ENCODE results near the gene TTLL3.
"Not testable (repeated sequence)": the region's sequence is repeated elsewhere in the genome, so short reads cannot be mapped to it uniquely, and the experiment has no call there.

Gene TTLL3

DNA sequence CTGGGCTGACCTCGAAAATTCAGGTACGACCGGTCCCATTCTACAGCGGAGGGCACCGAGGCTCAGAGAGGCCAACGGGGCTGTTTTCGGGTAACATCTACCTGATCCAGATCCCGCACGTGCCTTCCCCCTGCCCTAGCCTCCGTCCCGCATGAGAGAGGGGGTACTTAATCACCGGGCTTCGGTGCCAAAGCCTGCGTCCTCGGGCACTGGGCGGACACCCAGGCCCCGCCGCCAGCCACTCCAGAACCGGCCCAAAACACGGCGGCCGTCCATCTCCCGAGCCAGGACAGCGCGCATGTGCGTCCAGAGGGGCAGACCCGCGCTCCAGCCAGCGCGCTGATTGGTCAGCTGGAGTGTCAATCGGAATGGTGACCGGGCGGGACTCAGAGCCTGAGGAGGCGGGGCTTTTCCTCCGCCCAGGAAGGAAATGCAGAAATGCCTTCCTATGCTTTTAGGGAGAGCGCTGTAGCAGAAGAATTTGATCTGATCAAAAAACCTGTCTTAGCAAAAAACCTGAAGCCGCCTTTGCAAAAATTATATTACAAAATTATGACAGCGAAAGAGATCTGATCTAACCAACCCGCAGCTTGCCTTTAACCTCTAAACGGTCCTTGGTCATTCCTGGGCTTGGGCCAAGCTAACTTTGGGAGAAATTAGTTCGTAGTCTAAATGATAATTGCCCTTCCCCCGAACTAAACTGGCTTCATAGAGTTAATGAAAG lies 33.8 kb downstream of the TTLL3 start, which contains the start of gene RPUSD3:
Gene RPUSD3, minus strand, starts transcription at position 294 of the 724 bp plus-strand sequence. Its CDS starts 18 bp downstream, at position 276.
- peak; percentile 85 for DNase-seq

DNA sequence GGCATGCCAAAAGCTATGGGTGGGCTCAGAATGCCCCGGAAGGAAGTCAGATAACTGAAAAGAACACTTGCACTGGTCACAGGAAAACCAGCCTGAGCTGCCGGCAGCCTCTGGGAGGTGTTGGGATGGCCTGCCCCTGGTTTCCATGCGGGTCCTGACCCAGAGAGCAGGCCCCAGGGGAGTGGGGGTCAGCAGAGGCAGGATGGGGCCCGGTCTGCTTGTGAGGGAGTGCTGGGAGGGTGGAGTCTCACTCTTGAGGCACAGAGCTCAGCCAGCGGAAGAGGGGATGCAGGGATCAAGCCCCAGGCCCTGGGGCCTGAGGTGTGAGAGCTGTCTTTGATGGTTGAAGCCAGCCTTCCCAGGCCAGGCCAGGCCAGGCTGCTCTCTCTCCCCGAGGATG lies 36.2 kb downstream of the TTLL3 start:
- DNase-seq: no peak

DNA sequence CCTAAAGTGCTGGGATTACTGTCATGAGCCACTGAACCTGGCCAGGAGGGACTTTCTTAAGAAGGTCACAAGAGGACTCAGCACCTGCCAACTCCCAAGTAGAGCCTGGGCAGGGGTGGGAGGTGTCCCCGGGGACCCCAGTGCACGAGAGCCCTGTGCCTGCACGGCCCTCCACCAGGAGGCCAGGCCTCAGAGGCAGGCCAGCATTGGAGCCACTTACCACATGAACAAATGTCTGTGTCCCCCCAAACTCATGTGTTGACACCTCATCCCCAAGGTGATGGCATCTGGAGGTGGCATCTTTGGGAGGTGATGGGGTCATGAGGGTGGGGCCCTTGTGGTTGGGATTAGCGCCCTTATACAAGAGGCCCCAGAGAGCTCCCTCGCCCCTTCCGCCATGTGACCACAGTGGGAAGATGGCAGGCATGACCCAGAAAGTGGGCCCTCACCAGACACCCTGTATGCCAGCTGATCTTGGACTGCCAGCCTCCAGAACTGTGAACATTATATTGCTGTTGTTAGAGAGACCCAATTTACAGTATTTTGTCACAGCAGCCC lies 36.9 kb downstream of the TTLL3 start:
- no peak for DNase-seq

DNA sequence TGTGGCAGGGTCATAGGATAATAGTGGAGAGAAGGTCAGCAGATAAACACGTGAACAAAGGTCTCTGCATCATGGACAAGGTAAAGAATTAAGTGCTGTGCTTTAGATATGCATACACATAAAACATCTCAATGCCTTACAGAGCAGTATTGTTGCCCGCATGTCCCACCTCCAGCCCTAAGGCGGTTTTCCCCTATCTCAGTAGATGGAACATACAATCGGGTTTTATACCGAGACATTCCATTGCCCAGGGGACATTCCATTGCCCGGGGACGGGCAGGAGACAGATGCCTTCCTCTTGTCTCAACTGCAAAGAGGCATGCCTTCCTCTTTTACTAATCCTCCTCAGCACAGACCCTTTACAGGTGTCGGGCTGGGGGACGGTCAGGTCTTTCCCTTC lies 37.8 kb downstream of the TTLL3 start:
- not testable (repeated sequence) for DNase-seq

DNA sequence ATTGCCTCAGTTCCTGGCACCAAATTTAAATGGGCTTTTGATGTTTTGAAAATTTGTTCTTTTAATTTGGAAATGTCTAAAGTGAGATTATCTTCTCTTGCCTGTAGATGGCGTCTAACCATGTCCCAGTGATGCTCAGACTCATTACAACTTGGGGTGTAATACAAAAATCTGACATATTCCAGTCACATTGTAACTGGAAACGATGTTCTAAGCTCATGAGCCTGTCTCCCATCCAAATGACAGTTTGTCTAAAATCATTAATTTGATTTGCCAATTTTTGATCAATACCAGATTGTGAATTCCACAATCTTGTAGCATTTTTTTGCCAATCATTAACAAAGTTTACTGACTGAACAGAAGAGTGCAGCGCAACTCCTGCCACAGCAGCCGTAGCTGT lies 38.8 kb downstream of the TTLL3 start:
- DNase-seq: not testable (repeated sequence)

DNA sequence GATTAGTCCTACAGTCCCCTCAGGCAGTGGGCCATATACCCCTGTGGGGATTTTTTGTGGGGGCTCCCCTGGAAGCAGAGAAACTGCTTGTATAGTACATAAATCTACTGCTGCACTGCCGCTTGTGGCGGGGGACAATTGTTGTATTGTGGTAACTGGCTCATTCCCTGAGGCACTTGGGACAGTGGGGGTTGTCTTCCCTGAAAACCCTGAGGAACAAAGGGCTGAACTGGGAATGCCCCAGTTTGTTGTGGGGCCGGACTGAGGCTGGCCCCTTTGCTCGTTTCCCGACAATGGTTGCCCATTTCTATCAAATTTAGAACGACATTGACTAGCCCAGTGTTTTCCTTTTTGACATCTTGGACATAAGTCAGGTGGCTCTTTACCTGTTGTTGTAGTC lies 41.3 kb downstream of the TTLL3 start:
- not testable (repeated sequence) for DNase-seq

DNA sequence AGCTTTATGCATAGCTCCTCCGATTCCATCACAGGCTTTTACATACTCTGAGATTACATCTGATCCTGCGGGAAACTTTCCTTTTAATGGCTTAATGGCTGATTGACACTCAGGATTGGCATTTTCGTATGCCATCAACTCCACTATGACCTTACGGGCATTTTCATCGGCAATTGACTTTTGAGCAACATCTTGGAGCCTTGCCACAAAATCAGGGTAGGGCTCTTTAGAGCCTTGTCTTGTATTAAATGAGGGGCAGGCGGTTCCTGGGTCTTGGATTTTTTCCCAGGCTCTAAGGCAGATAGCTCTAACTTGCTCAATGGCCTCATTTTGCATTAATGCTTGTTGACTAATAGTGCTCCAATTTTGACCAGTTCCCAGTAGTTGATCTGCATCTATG lies 41.9 kb downstream of the TTLL3 start:
- DNase-seq: not testable (repeated sequence)

DNA sequence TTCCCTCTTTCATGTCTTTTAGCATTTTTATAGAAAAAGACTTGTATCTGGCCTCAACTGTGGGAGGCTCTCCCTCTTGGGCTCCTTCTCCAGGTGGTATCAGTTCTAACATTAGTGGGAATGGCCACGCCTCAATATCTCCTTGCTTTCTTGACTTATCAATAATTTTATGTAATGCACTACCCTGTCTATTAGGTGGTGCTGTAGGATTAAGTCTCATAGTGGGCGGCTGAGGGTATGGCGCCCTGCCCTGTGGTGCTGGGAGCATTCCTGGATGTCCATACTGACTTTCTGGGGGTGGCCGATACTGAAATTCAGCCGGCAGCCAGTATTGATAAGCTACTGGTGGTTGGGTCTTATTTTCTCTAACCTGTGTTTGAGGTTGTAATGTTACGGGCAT lies 42.5 kb downstream of the TTLL3 start:
- no peak for DNase-seq

DNA sequence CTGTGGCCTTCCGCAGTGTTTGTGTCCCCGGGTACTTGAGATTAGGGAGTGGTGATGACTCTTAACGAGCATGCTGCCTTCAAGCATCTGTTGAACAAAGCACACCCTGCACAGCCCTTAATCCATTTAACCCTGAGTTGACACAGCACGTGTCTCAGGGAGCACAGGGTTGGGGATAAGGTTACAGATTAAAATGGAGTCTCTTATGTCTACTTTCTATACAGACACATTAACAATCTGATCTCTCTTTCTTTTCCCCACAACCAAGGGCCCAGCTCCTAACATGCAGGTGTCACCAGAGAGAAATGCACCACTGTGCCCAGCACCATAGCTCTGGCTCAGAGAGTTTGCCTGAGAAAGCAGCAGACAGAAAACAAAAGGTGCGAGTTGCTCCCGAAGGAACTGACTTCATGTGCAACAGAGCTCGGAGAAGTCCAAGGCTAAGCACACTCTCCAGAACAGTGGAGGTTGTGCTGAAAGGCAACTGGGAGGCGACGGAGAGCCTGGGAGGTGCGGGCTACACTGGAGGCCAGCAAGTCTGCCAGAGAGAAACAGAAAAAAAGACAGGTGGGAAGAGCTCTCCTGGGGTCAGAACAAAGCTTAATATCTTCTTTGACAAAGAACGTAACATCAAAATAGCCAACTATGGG lies 44.4 kb downstream of the TTLL3 start:
- not testable (repeated sequence) for DNase-seq

DNA sequence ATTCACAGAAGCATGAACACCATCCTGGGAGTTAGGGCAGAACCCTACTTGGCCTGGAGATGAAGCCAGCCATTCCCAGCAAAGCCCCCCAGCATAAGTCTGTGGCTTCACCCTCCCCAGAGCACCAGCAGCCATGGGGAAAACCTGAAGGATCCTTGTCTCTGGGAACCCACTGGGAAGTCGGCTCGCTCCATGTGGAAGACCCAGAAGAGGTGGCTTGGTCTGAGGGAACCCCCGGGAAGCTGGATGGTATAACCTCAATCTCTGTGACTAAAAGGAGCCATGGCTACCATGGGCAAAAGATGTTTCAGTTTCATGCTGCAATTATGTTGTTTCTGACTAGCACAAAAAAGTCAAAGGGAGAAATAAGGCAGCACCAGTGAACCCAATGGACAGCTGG lies 45.5 kb downstream of the TTLL3 start:
- no peak for DNase-seq

DNA sequence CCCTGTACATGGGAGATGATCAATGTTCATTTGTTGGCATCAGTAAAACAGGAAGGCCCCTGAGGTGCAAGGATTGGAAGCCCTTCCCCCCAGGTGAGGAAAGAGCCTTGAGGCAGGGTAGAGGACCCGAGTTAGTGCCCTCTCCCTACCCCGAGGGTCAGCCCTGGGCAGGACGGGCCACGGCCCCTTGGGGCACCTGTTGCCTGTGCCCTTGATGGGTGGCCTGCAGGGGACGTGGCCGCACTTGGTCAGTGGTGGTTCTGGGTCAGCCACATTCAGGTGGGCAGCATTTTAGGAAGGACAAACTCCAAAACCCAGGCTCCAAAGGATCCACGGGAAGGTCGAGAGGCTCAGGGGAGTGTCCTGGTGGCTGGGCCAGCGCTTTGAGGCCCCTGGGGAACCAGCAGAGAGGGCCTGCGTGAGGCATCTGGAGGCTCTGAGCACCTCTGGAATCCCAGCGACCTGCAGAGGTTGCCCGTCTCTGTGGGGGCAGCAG lies 49.5 kb downstream of the TTLL3 start:
- DNase-seq: no peak

DNA sequence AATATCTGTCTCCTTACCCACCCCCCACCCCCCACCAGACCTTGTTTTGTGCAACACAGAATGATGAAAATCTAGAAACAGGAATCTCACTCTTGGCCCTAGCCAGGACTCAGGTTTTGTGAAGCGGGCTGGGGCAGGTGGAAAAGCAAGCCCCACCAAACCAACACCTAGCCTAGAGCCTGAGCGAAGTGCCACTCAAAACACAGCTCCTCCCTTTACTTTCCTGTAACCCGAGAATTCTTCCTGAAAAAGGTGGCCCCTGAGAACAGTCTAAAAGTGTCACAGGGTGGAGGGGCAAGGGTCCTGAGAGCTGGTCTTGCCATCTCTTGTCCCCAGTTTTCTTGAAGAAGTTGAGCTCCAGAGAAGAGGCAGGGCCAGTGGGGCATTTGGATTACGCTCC lies 51.1 kb downstream of the TTLL3 start:
- no peak for DNase-seq

DNA sequence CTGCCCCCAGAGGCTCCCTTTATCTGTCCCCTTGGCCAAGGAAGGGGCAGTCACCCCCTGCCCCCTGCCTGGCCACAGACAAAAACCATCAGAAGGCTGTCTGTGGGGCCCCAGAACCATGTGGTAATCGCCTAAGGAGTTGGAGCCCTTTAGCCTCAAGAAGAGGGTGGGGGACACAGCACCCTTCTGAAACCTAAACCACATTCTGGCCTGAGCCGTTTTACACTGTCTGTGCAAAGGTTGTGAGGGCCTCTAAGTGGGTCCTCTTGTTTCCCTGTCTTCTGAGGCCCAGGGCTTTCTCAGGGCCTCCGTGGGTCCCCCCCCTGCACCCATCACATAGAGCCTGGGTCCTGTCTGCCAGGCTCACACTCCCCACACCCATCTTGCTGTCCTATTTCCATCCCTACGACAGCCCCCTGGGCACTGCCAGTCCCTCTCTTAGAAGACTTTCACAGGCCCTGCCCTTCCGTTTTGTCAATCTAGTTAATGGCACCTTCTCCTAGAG lies 51.6 kb downstream of the TTLL3 start:
- no peak for DNase-seq

DNA sequence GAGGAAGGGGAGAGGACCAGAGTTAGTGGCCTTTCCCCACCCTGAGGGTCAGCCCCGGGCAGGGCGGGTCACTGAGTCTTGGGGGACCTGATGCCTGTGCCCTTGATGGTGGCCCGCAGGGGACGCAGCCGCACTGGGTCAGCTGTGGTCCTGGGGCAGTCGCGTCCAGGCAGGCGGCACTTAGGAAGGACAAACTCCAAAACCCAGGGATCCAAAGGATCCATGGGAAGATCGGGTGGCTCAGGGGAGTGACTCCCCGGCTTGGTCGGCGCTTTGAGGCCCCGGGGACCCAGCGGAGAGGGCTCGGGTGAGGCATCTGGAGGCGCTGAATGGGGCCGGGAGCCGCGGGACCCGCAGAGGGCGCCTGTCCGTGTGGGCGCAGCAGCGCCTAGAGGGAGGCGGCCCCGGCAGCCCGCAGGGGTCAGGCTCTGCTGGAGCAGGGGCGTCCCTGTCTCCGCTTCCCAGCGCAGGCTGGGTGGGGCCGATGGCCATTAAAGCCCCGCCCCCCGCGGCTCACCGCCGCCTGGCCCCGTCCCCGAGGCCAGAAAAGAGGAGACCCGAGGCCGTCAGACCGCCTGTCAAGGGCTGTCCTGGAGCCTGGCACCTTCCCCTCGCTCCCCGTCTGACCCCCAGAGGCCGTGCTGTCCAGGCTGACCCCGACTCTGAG lies 52.5 kb downstream of the TTLL3 start:
- peak; percentile 21 for DNase-seq

DNA sequence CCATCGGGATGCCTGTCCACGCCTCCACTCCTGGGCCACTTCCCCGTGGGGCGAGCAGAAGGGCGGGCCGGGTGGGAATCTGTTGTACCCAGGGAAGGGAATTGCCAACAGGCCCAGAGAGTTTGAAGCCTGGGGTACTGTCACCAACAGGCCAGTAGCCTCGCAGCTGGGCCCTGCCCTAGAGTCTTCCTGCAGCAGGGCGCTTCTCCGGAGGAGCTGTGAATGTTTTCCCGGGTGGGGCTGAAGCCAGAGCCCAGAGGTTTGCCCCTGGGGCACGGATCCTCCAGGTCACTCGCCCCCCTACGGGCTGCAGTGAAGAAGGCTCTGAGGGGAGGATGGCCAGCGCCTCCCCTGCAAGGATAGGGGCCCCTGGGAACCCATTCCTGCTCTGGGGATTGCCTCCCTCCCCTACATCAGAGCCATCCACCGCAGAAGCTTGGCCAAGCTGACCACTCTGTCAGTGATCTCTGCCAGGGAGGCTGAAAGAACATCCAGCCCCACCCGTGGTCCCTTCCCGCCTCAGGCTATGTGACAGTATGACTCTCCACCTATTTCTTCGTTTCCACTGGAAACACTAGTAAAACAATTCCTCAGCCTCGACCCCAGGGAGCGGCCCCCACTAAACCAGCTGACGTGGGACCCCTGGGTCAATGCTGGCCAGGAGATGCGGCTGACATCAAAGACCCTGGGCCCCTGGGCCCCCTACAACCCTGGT lies 53.2 kb downstream of the TTLL3 start:
- DNase-seq: no peak

DNA sequence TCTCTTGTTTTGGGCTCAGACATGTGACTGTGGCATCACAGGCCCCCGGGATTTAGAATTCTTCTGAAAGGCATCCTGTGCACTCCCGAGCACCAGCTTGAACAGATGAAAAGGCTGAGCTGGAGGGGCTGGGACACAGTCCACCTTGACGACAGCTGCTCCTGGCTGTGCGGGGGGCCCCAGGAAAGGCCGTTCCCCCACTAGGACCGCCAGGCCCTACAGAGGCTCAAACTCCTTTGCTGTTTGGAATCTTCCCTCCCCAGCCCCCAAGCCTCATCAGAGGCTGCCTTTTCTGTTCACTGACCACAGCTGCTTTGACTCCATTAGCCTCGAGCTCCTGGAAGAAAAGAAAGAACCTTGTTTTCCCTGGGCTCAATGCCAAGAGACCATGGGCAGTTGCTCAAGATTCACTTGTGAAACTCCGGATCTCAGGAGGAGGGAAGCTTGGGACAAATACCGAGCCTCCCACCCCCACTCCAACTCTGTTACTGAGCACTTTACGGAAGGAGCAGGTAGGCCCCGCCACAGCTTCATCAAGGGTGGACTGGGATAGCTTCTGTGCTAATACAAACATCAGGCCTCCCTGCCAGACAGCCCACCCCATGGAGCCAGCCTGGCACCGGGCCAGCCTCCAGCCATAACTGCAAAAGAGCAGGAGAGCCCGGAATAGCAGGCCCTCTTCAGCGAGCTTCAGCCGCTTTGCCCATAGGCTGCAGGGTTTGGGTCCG lies 54.3 kb downstream of the TTLL3 start:
- DNase-seq: no peak

DNA sequence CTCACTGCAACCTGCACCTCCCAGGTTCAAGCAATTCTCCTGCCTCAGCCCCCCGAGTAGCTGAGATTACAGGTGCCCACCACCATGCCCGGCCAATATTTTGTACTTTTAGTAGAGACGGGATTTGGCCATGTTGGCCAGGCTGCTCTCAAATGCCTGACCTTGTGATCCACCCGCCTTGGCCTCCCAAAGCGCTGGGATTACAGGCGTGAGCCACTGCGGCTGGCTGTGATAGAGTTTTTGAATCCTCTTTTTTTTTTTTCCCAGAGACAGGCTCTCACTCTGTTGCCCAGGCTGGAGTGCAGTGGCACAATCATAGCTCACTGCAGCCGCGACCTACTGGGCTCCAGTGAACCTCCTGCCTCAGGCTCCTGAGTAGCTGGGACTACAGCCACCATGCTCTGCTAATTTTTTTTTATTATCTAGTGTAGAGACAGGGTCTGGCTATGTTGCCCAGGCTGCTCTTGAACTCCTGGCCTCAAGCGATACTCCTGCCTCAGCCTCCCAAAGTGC lies 55.1 kb downstream of the TTLL3 start:
- not testable (repeated sequence) for DNase-seq

DNA sequence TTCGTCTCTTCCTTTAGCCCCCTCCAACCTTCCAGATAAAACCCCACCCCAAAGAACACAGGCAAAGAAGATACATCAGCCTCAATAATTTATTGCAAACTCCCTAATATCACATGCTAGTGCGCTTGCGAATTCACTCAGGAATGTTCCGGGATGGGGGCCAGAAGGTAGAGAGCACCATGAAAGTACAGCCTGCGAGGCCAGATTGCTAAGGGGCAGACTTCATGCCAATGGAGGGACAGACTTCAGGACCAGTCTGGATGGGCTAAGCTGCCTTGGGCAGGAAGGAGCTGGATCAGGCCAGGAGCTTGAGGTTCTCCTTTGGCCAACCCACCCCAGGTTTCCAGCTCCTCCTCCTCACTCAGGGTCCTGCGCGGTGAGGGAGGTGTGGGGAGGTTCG lies 56.6 kb downstream of the TTLL3 start:
- no peak for DNase-seq

DNA sequence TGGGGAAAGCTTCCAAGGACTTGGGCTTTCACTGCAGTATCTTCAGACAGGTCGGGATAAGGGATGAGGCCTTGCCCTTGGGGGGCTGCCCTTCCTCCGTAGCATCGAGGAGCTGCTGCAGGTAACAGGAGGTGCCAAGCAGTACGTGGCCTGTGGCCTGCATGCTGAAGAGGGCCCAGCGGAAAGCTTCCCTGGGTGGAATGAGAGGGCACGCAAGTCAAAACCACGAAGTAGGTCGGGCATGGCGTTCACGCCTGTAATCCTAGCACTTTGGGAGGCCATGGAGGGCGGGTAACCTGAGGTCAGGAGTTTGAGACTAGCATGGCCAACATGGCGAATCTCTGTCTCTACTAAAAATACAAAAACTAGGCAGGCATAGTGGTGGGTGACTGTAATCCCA lies 57.0 kb downstream of the TTLL3 start:
- DNase-seq: no peak

DNA sequence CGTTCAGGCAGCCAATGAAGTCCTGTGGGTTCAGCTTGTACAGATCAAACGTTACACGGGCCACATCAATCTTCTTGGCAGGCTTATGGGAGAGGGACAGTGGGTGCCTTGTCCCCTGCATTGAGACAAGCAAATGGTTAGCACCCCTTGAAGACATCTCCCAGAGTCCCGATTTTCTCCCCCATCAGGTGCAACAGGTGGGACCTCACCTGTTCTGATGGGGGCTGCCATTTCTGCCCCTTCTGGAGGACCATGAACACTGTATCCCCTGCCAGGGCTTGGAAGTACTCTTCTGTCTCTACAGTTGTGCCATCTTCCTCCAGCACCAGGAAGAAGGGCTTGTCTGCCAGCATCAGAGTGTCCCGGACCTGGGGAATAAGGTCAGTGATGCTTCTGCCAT lies 59.9 kb downstream of the TTLL3 start:
- no peak for DNase-seq

DNA sequence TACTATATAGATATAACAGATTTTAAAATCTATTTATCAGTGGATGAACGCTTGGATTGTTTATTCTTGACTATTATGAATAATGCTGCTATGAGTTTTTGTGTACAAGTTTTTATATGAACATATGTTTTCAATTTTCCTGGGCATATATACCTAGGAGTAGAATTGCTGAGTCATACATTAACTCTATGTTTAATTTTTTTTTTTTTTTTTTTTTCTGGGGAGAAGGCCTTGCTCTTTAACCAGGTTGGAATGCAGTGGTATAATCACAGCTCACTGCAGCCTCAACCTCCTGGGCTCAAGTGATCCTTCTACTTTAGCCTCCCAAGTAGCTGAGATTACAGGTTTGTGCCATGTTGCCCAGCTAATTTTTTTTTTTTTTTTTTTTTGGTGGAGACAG lies 60.9 kb downstream of the TTLL3 start:
- no peak for DNase-seq

DNA sequence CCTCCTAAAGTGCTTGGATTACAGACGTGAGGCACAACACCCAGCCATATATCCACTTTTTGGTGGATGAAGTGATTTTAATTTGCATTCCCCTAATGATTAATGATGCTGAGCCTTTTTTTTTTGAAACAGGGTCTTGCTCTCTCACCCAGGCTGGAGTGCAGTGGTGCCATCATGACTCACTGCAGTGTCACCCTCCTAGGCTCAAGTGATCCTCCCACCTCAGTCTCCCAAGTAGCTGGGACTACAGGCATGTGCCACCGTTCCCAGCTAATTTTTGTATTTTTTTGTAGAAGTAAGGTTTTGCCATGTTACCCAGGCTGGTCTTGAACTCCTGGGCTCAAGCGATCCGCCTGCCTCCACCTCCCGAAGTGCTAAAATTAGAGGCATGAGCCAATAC lies 62.0 kb downstream of the TTLL3 start:
- DNase-seq: not testable (repeated sequence)

Measured in NCI-H774 (cell line).